ENCODE results near the gene PTGDR. TPM values are rescaled to one million over a fixed set of nuclear protein-coding genes. Genes with fewer than 3 reads are reported as not detected.

PTGDR gene
- total RNA-seq, 4 donors from 2014 or later, result 0.26 to 2.9 (median 0.87) TPM

DNA sequence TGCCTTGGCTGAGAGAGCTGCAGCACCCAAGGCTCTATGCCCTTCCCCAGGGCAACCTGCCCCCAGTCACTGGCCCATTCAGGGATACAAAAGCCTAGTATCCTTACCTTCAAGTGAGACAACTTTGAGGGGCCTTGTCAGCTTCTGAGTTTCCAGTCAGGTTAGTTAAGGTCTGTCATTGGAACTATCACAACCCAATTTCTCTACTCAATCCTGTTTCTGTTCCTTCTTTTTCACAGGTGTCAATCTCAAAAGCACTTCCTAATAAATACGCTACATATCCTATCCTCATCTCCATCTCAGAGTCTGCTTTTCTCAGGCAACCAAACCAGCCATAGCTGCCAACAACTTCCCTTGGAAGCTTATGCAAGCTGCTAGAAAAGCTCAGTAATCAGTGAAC, 4.9 kb upstream of the PTGDR start:
- no peak overlapping the region for H3K4me3 ChIP-seq
- peaks cover 0 to 7% of the 10 kb centered on the region in 2 donors for H3K4me1 ChIP-seq
- H3K9me3 ChIP-seq, result no peaks in the 10 kb centered on the region
- no peak for TF ChIP-seq POLR2A (IDR thresholded peaks at IDR 0.05)
- TF ChIP-seq, protein P1, sequence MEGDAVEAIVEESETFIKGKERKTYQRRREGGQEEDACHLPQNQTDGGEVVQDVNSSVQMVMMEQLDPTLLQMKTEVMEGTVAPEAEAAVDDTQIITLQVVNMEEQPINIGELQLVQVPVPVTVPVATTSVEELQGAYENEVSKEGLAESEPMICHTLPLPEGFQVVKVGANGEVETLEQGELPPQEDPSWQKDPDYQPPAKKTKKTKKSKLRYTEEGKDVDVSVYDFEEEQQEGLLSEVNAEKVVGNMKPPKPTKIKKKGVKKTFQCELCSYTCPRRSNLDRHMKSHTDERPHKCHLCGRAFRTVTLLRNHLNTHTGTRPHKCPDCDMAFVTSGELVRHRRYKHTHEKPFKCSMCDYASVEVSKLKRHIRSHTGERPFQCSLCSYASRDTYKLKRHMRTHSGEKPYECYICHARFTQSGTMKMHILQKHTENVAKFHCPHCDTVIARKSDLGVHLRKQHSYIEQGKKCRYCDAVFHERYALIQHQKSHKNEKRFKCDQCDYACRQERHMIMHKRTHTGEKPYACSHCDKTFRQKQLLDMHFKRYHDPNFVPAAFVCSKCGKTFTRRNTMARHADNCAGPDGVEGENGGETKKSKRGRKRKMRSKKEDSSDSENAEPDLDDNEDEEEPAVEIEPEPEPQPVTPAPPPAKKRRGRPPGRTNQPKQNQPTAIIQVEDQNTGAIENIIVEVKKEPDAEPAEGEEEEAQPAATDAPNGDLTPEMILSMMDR (IDR thresholded peaks at IDR 0.05), result no peak
- no peaks in the 10 kb centered on the region for H3K27me3 ChIP-seq
- no peaks in the 10 kb centered on the region for H3K36me3 ChIP-seq
- H3K27ac ChIP-seq, result no peak overlapping the region
- intact Hi-C loops (cut with DNase I; ENCODE audit: low total_unique reads), result no loop called here
- no peak for DNase-seq

DNA sequence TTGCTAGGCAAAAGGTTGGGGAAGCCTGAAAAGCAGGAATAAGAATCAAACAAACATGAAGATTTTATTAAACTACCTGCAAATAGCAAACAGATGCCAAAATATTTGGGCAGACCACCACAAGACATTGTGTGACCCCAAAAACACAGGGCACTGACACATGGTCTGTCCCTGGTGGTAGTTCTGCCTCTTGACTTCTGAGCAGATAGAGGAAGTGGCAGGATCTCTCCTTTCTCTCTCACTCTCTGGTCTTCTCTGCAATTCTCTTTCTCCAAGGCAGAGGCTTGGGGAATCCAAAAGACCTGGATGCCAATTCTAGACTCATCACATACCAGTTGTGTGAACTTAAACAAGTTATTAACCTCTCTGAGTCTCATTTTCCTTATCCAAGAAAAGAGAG, 4.3 kb upstream of the PTGDR start:
- Histone ChIP-seq H3K27me3 (no peaks in the 10 kb centered on the region), H3K4me1 (peaks cover 0 to 7% of the 10 kb centered on the region in 2 donors), H3K36me3 (no peaks in the 10 kb centered on the region), H3K4me3 (no peak overlapping the region), H3K27ac (no peak overlapping the region), H3K9me3 (no peaks in the 10 kb centered on the region)
- intact Hi-C loops (cut with DNase I; ENCODE audit: low total_unique reads), result no loop called here
- TF ChIP-seq, protein P1 (IDR thresholded peaks at IDR 0.05), result no peak
- no peak for TF ChIP-seq POLR2A (IDR thresholded peaks at IDR 0.05)
- DNase-seq, result no peak

DNA sequence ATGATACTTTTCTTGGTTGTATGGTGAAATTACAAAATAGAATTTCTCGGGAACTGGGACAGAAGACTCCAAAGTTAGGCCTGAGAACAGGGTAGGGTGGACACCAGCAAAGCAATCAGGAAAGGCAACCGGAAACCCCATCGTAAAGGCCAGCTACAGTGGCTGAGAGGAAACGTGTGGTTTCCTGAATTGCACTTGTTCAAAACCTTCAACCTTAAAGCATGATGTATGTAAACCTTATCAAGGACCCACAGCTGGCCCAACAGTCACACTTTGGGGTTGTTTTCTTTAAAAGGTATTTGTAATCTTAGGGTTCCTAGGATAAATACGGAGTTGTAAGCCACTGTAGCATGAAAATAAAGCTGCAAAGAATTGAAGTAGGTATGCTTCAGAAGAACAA, 2.2 kb upstream of the PTGDR start:
- Histone ChIP-seq H3K4me1 (peaks cover 0 to 7% of the 10 kb centered on the region in 2 donors), H3K27ac (no peak overlapping the region), H3K9me3 (no peaks in the 10 kb centered on the region), H3K36me3 (no peaks in the 10 kb centered on the region), H3K4me3 (no peak overlapping the region), H3K27me3 (no peaks in the 10 kb centered on the region)
- intact Hi-C loops (cut with DNase I; ENCODE audit: low total_unique reads), result no loop called here
- DNase-seq, result no peak
- no peak for TF ChIP-seq POLR2A (IDR thresholded peaks at IDR 0.05)
- TF ChIP-seq, protein P1 (IDR thresholded peaks at IDR 0.05), result no peak

DNA sequence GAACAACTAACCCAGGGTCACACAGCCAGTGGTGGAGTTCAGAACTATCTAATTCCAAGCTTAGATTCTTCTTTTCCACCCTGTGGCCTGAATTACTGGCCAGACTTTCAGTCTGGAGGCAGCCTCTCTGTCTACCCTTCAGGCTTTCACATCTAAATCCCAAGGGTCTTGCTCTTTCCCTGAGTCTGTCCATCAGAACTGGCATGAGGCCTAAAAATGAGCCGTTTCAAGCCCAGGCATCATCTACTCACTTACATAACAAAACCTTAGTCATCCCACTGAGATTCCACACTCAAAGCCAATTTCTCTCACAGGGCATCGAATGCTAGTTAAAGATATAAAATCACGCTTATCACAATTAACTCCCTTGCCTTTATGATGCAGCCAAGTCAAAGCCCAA, 1.3 kb upstream of the PTGDR start:
- Histone ChIP-seq H3K27me3 (no peaks in the 10 kb centered on the region), H3K27ac (peak overlapping the region; percentile 24 to 52), H3K36me3 (no peaks in the 10 kb centered on the region), H3K4me1 (peaks cover 0 to 7% of the 10 kb centered on the region in 2 donors), H3K4me3 (no peak overlapping the region), H3K9me3 (no peaks in the 10 kb centered on the region)
- intact Hi-C loops (cut with DNase I; ENCODE audit: low total_unique reads), result no loop called here
- DNase-seq, result peak; percentile 57 to 64
- TF ChIP-seq, protein P1 (IDR thresholded peaks at IDR 0.05), result no peak
- TF ChIP-seq POLR2A (IDR thresholded peaks at IDR 0.05), result no peak

DNA sequence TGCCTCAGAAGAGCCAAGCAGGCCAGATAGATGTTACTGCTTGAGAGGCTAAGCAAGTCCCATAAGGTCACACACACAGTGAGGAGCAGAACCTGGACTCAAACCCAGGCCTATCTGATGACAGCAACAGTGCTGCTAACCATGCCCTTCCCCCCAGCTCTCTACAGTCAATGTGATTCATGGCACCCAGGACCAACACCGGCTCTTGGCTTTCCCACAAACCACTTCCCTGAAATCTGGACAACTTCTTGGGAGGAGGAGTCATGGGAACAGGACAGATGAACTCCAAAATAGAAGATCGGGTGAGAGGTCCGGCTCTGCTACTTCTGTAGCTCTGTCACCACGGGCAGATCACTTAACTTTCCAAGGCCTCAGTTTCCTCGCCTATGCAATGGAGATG, 716 bp upstream of the PTGDR start:
- Histone ChIP-seq H3K9me3 (no peaks in the 10 kb centered on the region), H3K4me3 (peak overlapping the region in 1 of 2 donors; percentile 41), H3K27ac (peak overlapping the region; percentile 24 to 52), H3K4me1 (peaks cover 0 to 7% of the 10 kb centered on the region in 2 donors), H3K27me3 (no peaks in the 10 kb centered on the region), H3K36me3 (no peaks in the 10 kb centered on the region)
- peak in 1 of 2 donors; percentile 31 for DNase-seq
- TF ChIP-seq POLR2A (IDR thresholded peaks at IDR 0.05), result no peak
- TF ChIP-seq, protein P1 (IDR thresholded peaks at IDR 0.05), result no peak
- intact Hi-C loops (cut with DNase I; ENCODE audit: low total_unique reads), result no loop called here

Measured in uterus (tissue), 4 donors.